Upper lobe of left lung (tissue), 4 donors: ENCODE results near the gene ADI1.

ENCODE experiments used
- CTCF ChIP-seq, 6 experiments: fragments of 450-650 bp in 4 of 6; fragments of 200-600 bp in 2 of 6; sonication (generic) in 2 of 6; IDR thresholded peaks; one replicate each; pipeline ENCODE4 v1.5.1; 2016 to 2019; ENCODE audit warnings: antibody characterized with exemption in 6 of 6
- EP300 ChIP-seq, 4 donors: sonication (generic); formaldehyde crosslinking; IDR thresholded peaks; one replicate each; pipeline ENCODE4 v1.5.1; 2017; ENCODE audit warnings: antibody characterized with exemption in 4 of 4, control low read depth in 2 of 4
- POLR2A ChIP-seq, 4 donors: fragments of 450-650 bp; IDR thresholded peaks; one replicate each; pipeline ENCODE4 v1.5.1; 2016 to 2017; ENCODE audit warnings: antibody characterized with exemption in 4 of 4, mild to moderate bottlenecking in 2 of 4
- POLR2AphosphoS5 ChIP-seq, 2 donors: sonication (generic); formaldehyde crosslinking; IDR thresholded peaks; one replicate each; pipeline ENCODE4 v1.5.1; 2017; ENCODE audit warnings: antibody characterized with exemption in 2 of 2

- TF ChIP-seq EP300 (IDR thresholded peaks at IDR 0.05): no peak
- no peak for TF ChIP-seq POLR2A (IDR thresholded peaks at IDR 0.05)
- no peak for TF ChIP-seq CTCF (IDR thresholded peaks at IDR 0.05)
- no peak for TF ChIP-seq POLR2AphosphoS5 (IDR thresholded peaks at IDR 0.05)
Measured at GRCh38 chr2:3494984-3495666, 24.2 kb downstream of the ADI1 start.
